HepG2 (cell line): ENCODE measurements around the gene DMXL1. TPM values are rescaled to one million over a fixed set of nuclear protein-coding genes. Genes with fewer than 3 reads are reported as not detected.

Experiments used
- ATAC-seq: fragments of 200-7000 bp; cut with Tn5 transposase; 3 replicates; pipeline ENCODE4 v1.9.1; 2020; ENCODE audit warnings: mild to moderate bottlenecking, moderate library complexity
- BruUV-seq: library from RNA; stranded (reverse); fragments of 400-500 nt; replicated peaks from 2 replicates; lab custom pipeline; 2021; lab: Mats Ljungman, UMichigan
- CTCF ChIA-PET: fragments of 300-600 bp; formaldehyde crosslinking; extraction: SDS; loops from one replicate; lab custom pipeline; 2021; ENCODE audit warnings: low total read pairs, inconsistent platforms, low intra/inter-chr PET ratio; lab: Yijun Ruan, JAX
- POLR2A ChIA-PET: fragments of 350-600 bp; sonication (Branson Sonifier 250); formaldehyde crosslinking; loops from one replicate; lab custom pipeline; 2020; ENCODE audit warnings: antibody characterized with exemption, inconsistent platforms; lab: Yijun Ruan, JAX
- DNase-seq: peaks from one replicate; pipeline ENCODE4 v3.0.0-alpha.2; 2015; ENCODE audit warnings: low spot score
- FAIRE-seq: peaks from 3 replicates; lab custom pipeline; 2011; peaks lifted over from hg19 to GRCh38; lab: Jason Lieb, UNC
- H2AFZ ChIP-seq: one replicate; pipeline ENCODE4 v1.6.1; 2011; ENCODE audit warnings: low read length, inconsistent platforms
- H3K27ac ChIP-seq: fragments of 300-600 bp; 3 replicates; pipeline ENCODE4 v1.8.0; 2011; ENCODE audit warnings: mixed run types, mild to moderate bottlenecking, mixed read lengths, low read length, inconsistent platforms; ENCODE audit not compliant: insufficient read depth; ENCODE audit errors: extremely low read length
- H3K27me3 ChIP-seq, 2 experiments: fragments of 200-600 bp in 1 of 2; 2 replicates in 1 of 2; 3 replicates in 1 of 2; pipeline versions ENCODE4 v1.6.0 to v1.8.0; 2011; ENCODE audit warnings: low read length in 2 of 2, mild to moderate bottlenecking in 2 of 2, moderate library complexity in 2 of 2, inconsistent platforms in 1 of 2; ENCODE audit not compliant: insufficient read depth in 2 of 2, control insufficient read depth in 1 of 2
- H3K36me3 ChIP-seq, 2 experiments: fragments of 200-600 bp in 1 of 2; replicated peaks in 1 of 2; 2 replicates in 1 of 2; 3 replicates in 1 of 2; pipeline versions ENCODE4 v1.5.1 to v1.8.0; 2011; ENCODE audit warnings: low read length in 2 of 2, inconsistent platforms in 1 of 2; ENCODE audit not compliant: insufficient read depth in 2 of 2, control insufficient read depth in 1 of 2
- H3K4me1 ChIP-seq: 2 replicates; pipeline ENCODE4 v1.5.1; 2012; ENCODE audit warnings: low read length, inconsistent platforms; ENCODE audit not compliant: insufficient read depth
- H3K4me2 ChIP-seq: 2 replicates; pipeline ENCODE4 v1.6.0; 2011; ENCODE audit warnings: low read depth, low read length, inconsistent platforms
- H3K4me3 ChIP-seq, 3 experiments: fragments of 200-600 bp in 1 of 3; sonication (generic), shearing (Covaris generic) in 1 of 3; replicated peaks in 1 of 3; 2 replicates each; pipeline ENCODE4 v1.5.1; 2011 to 2016; ENCODE audit warnings: low read length in 3 of 3, inconsistent platforms in 2 of 3, low read depth in 2 of 3, mild to moderate bottlenecking in 2 of 3, control low read depth in 1 of 3, mixed read lengths in 1 of 3; ENCODE audit not compliant: insufficient read depth in 1 of 3
- H3K79me2 ChIP-seq: one replicate; pipeline ENCODE4 v1.6.1; 2011; ENCODE audit warnings: low read length, inconsistent platforms; ENCODE audit not compliant: insufficient read depth
- H3K9ac ChIP-seq: 2 replicates; pipeline ENCODE4 v1.6.0; 2011; ENCODE audit warnings: mild to moderate bottlenecking, low read depth, low read length, inconsistent platforms; ENCODE audit not compliant: insufficient read depth
- H3K9me3 ChIP-seq: 2 replicates; pipeline ENCODE4 v1.5.1; 2012; ENCODE audit warnings: mild to moderate bottlenecking, low read length
- H4K20me1 ChIP-seq: 2 replicates; pipeline ENCODE4 v1.6.0; 2011; ENCODE audit warnings: inconsistent platforms, mild to moderate bottlenecking, low read length, moderate library complexity; ENCODE audit not compliant: insufficient read depth
- MAFF ChIP-seq: IDR thresholded peaks from 2 replicates; pipeline ENCODE4 v1.6.1; 2011; ENCODE audit warnings: low read depth, low read length, improper control_type of control experiment
- MAFK ChIP-seq, 2 experiments: IDR thresholded peaks in 1 of 2; conservative IDR thresholded peaks in 1 of 2; 2 replicates each; pipeline ENCODE4 v1.6.1; 2011; ENCODE audit warnings: improper control_type of control experiment in 2 of 2, low read length in 2 of 2
- ZNF10 ChIP-seq: sonication (generic); formaldehyde crosslinking; IDR thresholded peaks from 2 replicates; pipeline ENCODE4 v1.4.0; 2020; ENCODE audit warnings: mild to moderate bottlenecking, low read depth, missing genetic modification reagents, borderline replicate concordance
- WGBS: methylation state at CpG from one replicate; pipeline ENCODE4 v1.1.6; 2017; ENCODE audit warnings: low lambda C conversion rate; 5-methylcytosine and 5-hydroxymethylcytosine counted together
- in situ Hi-C: cut with HindIII; loops from 2 replicates; pipeline ENCODE4 v1.10.0; 2017; ENCODE audit warnings: low pct_unique_long_range_greater_than_20kb; ENCODE audit not compliant: extremely low pct_ligation_motif_present
- intact Hi-C: fragments of 100-400 bp; cut with micrococcal nuclease; formaldehyde crosslinking; loops from one replicate; pipeline ENCODE4 v1.10.0; 2022; ENCODE audit not compliant: unreplicated experiment
- polyA plus RNA-seq, 8 experiments: library from polyadenylated mRNA; depleted of rRNA in 3 of 8; stranded (reverse) in 7 of 8; unstranded in 1 of 8; fragments of >200 nt; fragmentation: Illumina TruSeq in 4 of 8; extraction: Trizol in 4 of 8; gene quantifications; 2 replicates each; pipeline versions ENCODE4 v1.2.1 to v1.2.3, GENCODE V29; 2011 to 2016; ENCODE audit warnings: low read depth in 4 of 8, missing spikeins in 1 of 8, mixed read lengths in 1 of 8; ENCODE audit not compliant: insufficient read depth in 1 of 8
- total RNA-seq, 5 experiments: library from RNA; depleted of rRNA; stranded (reverse); fragments of >200 nt; fragmentation: Illumina TruSeq; extraction: Trizol; gene quantifications; 2 replicates each; pipeline ENCODE4 v1.2.3, GENCODE V29; 2016; ENCODE audit warnings: low read depth in 1 of 5
- TF ChIP-seq, protein P1 (sequence below): IDR thresholded peaks from 2 replicates; pipeline ENCODE4 v1.6.1; 2012; ENCODE audit warnings: inconsistent platforms

DMXL1 gene
- total and polyA plus RNA-seq, 2 of the 13 experiments (the other 11 are each of a cell fraction or from before 2014, with no cell fraction given), result 6.9 to 18.6 TPM

DNA sequence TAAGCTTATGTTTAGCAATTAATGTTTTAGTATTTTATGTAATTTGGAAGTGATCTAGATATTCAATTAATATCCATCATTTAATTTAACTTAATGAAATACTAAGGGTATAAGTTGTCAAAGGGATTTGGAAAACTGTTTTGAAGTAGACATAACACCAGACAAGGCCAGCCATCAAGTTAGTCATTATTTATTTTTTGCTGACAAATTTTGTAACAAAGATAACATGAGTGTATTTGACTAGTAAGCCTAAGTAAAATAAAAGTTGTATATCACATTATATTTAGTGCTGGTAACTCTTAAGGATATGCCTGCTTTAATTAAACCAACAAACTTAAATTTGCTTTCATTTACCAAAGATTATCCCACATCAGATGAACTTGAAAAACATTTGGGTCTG lies 159.1 kb downstream of the DMXL1 start:
- no peaks in the 10 kb centered on the region for H3K27me3 ChIP-seq
- H3K27ac ChIP-seq, result no peak overlapping the region
- no TSS peak for BruUV-seq
- POLR2A ChIA-PET, result no interaction called here
- in situ Hi-C loops (no loop called here), intact Hi-C loops (no loop called here)
- ATAC-seq (no peak), FAIRE-seq (no peak), DNase-seq (no peak)
- CTCF ChIA-PET, result no interaction called here
- H3K79me2 ChIP-seq, result no peaks in the 10 kb centered on the region
- H3K4me1 ChIP-seq, result no peaks in the 10 kb centered on the region
- H3K9me3 ChIP-seq, result no peaks in the 10 kb centered on the region
- H4K20me1 ChIP-seq, result no peaks in the 10 kb centered on the region
- H3K4me3 ChIP-seq, result no peak overlapping the region
- H2AFZ ChIP-seq, result no peak overlapping the region
- H3K4me2 ChIP-seq, result no peak overlapping the region
- TF ChIP-seq, protein P1, sequence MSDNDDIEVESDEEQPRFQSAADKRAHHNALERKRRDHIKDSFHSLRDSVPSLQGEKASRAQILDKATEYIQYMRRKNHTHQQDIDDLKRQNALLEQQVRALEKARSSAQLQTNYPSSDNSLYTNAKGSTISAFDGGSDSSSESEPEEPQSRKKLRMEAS, result no peak
- 0 out of 5 replicates have a peak, but pooled peaks cover 0 to 12% of the 10 kb centered on the region in 2 experiments for H3K36me3 ChIP-seq
- H3K9ac ChIP-seq, result no peak overlapping the region

GRCh38 chr5:119238265-119239118 lies 167.6 kb downstream of the DMXL1 start:
- peaks cover 0 to 11% of the 10 kb centered on the region in 2 experiments; a peak in 1 of 5 replicates for H3K36me3 ChIP-seq
- no TSS peak for BruUV-seq
- no peak overlapping the region for H3K9ac ChIP-seq
- H3K4me2 ChIP-seq, result no peak overlapping the region
- peak in 1 of 2 experiments; percentile 54; a peak in 2 of 4 replicates for TF ChIP-seq MAFK (conservative IDR thresholded peaks at IDR 0.05 in 1 of 2, IDR thresholded peaks at IDR 0.05 in 1 of 2; ENCODE audit: low read length in 2 of 2)
- TF ChIP-seq ZNF10 (CRISPR knock-in tag), result no peak
- TF ChIP-seq MAFF, result 0 out of 2 replicates have a peak, but pooled peaks have one; percentile 3
- FAIRE-seq, result no peak
- H4K20me1 ChIP-seq, result no peaks in the 10 kb centered on the region
- no peaks in the 10 kb centered on the region for H3K79me2 ChIP-seq
- H3K4me1 ChIP-seq, result no peaks in the 10 kb centered on the region
- intact Hi-C loops, result no loop called here
- H3K27ac ChIP-seq, result no peak overlapping the region
- no peak overlapping the region for H2AFZ ChIP-seq
- H3K9me3 ChIP-seq, result no peaks in the 10 kb centered on the region
- POLR2A ChIA-PET, result no interaction called here
- in situ Hi-C loops, result no loop called here
- no peak for ATAC-seq
- H3K4me3 ChIP-seq, result no peak overlapping the region
- CTCF ChIA-PET, result no interaction called here
- WGBS, result 96% methylated on average over 6 of the region's 6 CpGs
- no peaks in the 10 kb centered on the region for H3K27me3 ChIP-seq
- DNase-seq, result no peak
